IMR-90 (cell line): Measurements from ENCODE around the gene OSM. TPM values are rescaled to one million over a fixed set of nuclear protein-coding genes. Genes with fewer than 3 reads are reported as not detected.

ENCODE experiments used
- ATAC-seq: fragments of 200-7000 bp; cut with Tn5 transposase; 2 replicates; pipeline ENCODE4 v1.9.1; 2020; ENCODE audit warnings: low read depth, mild to moderate bottlenecking, moderate library complexity
- BruUV-seq: library from RNA; stranded (reverse); fragments of 400-500 nt; replicated peaks from 2 replicates; lab custom pipeline; 2021; lab: Mats Ljungman, UMichigan
- CTCF ChIA-PET: fragments of 300-600 bp; formaldehyde crosslinking; extraction: SDS; loops from one replicate; lab custom pipeline; 2021; ENCODE audit warnings: antibody characterized with exemption; lab: Yijun Ruan, JAX
- POLR2A ChIA-PET: fragments of 300-600 bp; sonication (Branson Sonifier 250); formaldehyde crosslinking; loops from one replicate; lab custom pipeline; 2022; ENCODE audit warnings: antibody characterized with exemption; ENCODE audit not compliant: unreplicated experiment; lab: Charles Lee
- DNase-seq: peaks from one replicate; pipeline ENCODE4 v3.0.0; 2013
- H2AFZ ChIP-seq: replicated peaks from 2 replicates; pipeline ENCODE3; 2013; ENCODE audit warnings: low read length, mild to moderate bottlenecking; ENCODE audit not compliant: poor library complexity
- H2AK5ac ChIP-seq: 2 replicates; pipeline ENCODE4 v1.6.1; 2013; ENCODE audit warnings: low read depth, low read length, inconsistent platforms
- H2AK9ac ChIP-seq: replicated peaks from 2 replicates; pipeline ENCODE3; 2013; ENCODE audit warnings: mild to moderate bottlenecking, low read depth, low read length, moderate library complexity; ENCODE audit not compliant: poor library complexity
- H2BK120ac ChIP-seq: 2 replicates; pipeline ENCODE4 v1.6.1; 2013; ENCODE audit warnings: low read depth, low read length, inconsistent platforms
- H2BK15ac ChIP-seq: 3 replicates; pipeline ENCODE4 v1.6.1; 2013; ENCODE audit warnings: low read depth, low read length, inconsistent platforms
- H2BK20ac ChIP-seq: 2 replicates; pipeline ENCODE4 v1.6.1; 2013; ENCODE audit warnings: low read depth, mild to moderate bottlenecking, inconsistent platforms, low read length, moderate library complexity
- H2BK5ac ChIP-seq: 2 replicates; pipeline ENCODE4 v1.6.1; 2013; ENCODE audit warnings: mild to moderate bottlenecking, low read depth, low read length, inconsistent platforms; ENCODE audit not compliant: poor library complexity, severe bottlenecking
- H3K14ac ChIP-seq: replicated peaks from 2 replicates; pipeline ENCODE4 v1.6.1; 2013; ENCODE audit warnings: low read depth, low read length, inconsistent platforms
- H3K18ac ChIP-seq: 2 replicates; pipeline ENCODE4 v1.6.1; 2013; ENCODE audit warnings: low read depth, low read length, control low read depth
- H3K23ac ChIP-seq: 2 replicates; pipeline ENCODE4 v1.6.1; 2013; ENCODE audit warnings: low read depth, low read length, inconsistent platforms
- H3K27ac ChIP-seq: 2 replicates; pipeline ENCODE4 v1.5.1; 2013; ENCODE audit warnings: mild to moderate bottlenecking, control low read depth, low read length; ENCODE audit not compliant: insufficient read depth
- H3K27me3 ChIP-seq: 2 replicates; pipeline ENCODE4 v1.6.1; 2013; ENCODE audit warnings: low read length; ENCODE audit not compliant: control insufficient read depth, insufficient read depth
- H3K36me3 ChIP-seq: 2 replicates; pipeline ENCODE4 v1.6.1; 2013; ENCODE audit warnings: low read length, mixed read lengths; ENCODE audit not compliant: control insufficient read depth, insufficient read depth
- H3K4ac ChIP-seq: 2 replicates; pipeline ENCODE4 v1.6.1; 2013; ENCODE audit warnings: low read depth, low read length, inconsistent platforms
- H3K4me1 ChIP-seq: 2 replicates; pipeline ENCODE4 v1.6.1; 2013; ENCODE audit warnings: low read length, mixed read lengths; ENCODE audit not compliant: control insufficient read depth, insufficient read depth
- H3K4me2 ChIP-seq: 2 replicates; pipeline ENCODE4 v1.6.1; 2013; ENCODE audit warnings: low read depth, mild to moderate bottlenecking, control low read depth, low read length, moderate library complexity
- H3K4me3 ChIP-seq: 2 replicates; pipeline ENCODE4 v1.5.1; 2013; ENCODE audit warnings: low read depth, mild to moderate bottlenecking, control low read depth, low read length, moderate library complexity; ENCODE audit not compliant: insufficient read depth
- H3K56ac ChIP-seq: 2 replicates; pipeline ENCODE4 v1.6.1; 2013; ENCODE audit warnings: low read length, inconsistent platforms; ENCODE audit not compliant: insufficient read depth; ENCODE audit errors: extremely low read depth
- H3K79me1 ChIP-seq, 2 experiments: 2 replicates each; pipeline ENCODE4 v1.6.1; 2013; ENCODE audit warnings: low read length in 2 of 2, inconsistent platforms in 1 of 2, low read depth in 1 of 2
- H3K9ac ChIP-seq: 2 replicates; pipeline ENCODE4 v1.6.1; 2013; ENCODE audit warnings: low read depth, low read length, control low read depth
- H3K9me1 ChIP-seq: 2 replicates; pipeline ENCODE4 v1.6.1; 2013; ENCODE audit warnings: low read length, inconsistent platforms; ENCODE audit not compliant: insufficient read depth
- H3K9me3 ChIP-seq: 2 replicates; pipeline ENCODE4 v1.6.1; 2013; ENCODE audit warnings: low read length; ENCODE audit not compliant: control insufficient read depth, insufficient read depth
- H4K20me1 ChIP-seq: 2 replicates; pipeline ENCODE4 v1.6.1; 2013; ENCODE audit warnings: low read length, inconsistent platforms; ENCODE audit not compliant: insufficient read depth
- H4K5ac ChIP-seq: 2 replicates; pipeline ENCODE4 v1.6.1; 2013; ENCODE audit warnings: mild to moderate bottlenecking, low read depth, low read length, control low read depth
- H4K8ac ChIP-seq, 2 experiments: 2 replicates each; pipeline ENCODE4 v1.6.1; 2013; ENCODE audit warnings: low read depth in 2 of 2, low read length in 2 of 2, control low read depth in 1 of 2, inconsistent platforms in 1 of 2
- H4K91ac ChIP-seq: 2 replicates; pipeline ENCODE4 v1.6.1; 2013; ENCODE audit warnings: low read depth, low read length, inconsistent platforms; ENCODE audit not compliant: insufficient read depth
- BHLHE40 ChIP-seq: fragments of 150-350 bp; IDR thresholded peaks from 2 replicates; pipeline ENCODE4 v1.6.1; 2016; ENCODE audit warnings: mild to moderate bottlenecking, low read depth, low read length
- POLR2A ChIP-seq: IDR thresholded peaks from 2 replicates; pipeline ENCODE4 v1.6.1; 2012; ENCODE audit warnings: mild to moderate bottlenecking, low read depth, low read length
- WGBS, 2 experiments: methylation state at CpG; one replicate each; pipeline versions ENCODE4 v1.1.5 to v1.1.7; 2013; ENCODE audit warnings: missing lambda C conversion rate in 2 of 2; ENCODE audit not compliant: insufficient read length in 1 of 2; ENCODE audit errors: extremely low coverage in 2 of 2; 5-methylcytosine and 5-hydroxymethylcytosine counted together
- dilution Hi-C: fragments of 300-500 bp; cut with HindIII; formaldehyde crosslinking; loops from one replicate; pipeline ENCODE4 v1.14.3; 2018; ENCODE audit warnings: low sequenced_read_pairs; ENCODE audit not compliant: unreplicated experiment
- in situ Hi-C: fragments of 300-500 bp; cut with MboI; formaldehyde crosslinking; loops from 3 replicates; pipeline ENCODE4 v1.14.3; 2019; ENCODE audit warnings: low sequenced_read_pairs, inconsistent platforms, mixed read lengths
- intact Hi-C: fragments of 100-400 bp; cut with micrococcal nuclease; formaldehyde crosslinking; loops from 2 replicates; pipeline ENCODE4 v1.10.0; 2022
- polyA plus RNA-seq, 3 experiments: library from polyadenylated mRNA; depleted of rRNA; stranded (reverse); fragments of >200 nt; gene quantifications; 2 replicates each; pipeline ENCODE4 v1.2.3, GENCODE V29; 2012; ENCODE audit warnings: low replicate concordance in 1 of 3
- total RNA-seq: library from RNA; depleted of rRNA; stranded (reverse); fragments of >200 nt; gene quantifications from 2 replicates; pipeline ENCODE4 v1.2.3, GENCODE V29; 2012

Gene OSM
- total and polyA plus RNA-seq, 2 of the 4 experiments (the other 2 are of a cell fraction) = not detected

DNA sequence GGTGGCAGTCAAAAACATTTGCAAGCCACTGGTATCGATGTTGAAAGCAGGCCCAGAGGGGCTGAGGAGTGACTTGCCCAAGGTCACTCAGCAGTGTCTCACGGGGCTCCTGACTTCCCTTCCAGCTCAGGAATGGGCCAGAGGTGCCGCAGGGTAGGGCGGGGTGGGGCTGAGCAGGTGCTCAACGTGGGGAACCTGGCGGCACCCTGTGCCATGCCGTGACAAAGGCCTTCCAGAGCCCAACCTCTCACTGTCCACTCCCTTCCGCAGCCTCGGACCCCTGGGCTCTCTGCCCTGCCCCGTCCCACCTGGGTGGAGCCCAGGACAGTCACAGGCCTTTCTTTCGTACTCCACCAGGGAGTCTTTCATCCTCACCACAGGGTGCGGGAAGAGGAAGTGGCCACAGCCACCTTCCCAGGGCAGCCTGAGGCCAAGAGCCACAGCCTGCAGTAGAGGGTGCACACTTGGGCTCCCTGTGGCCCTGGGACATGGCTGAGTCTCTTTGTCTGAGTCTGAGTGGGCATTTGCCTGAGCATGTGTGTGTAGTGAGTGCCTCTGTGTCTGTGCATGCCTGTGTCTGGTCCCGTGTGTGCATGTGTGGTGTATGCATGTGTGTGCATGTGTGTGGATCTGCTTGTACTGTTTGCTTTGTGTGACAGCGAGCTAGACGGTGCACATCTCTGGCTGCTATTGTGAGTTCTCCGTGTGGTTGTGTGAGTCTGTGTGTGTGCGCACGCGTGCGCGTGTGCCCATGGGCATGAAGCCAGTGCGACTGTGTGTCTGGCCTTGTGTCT, 14.0 kb downstream of the OSM start:
- intact Hi-C loops = no loop called here
- BruUV-seq = no TSS peak
- peak overlapping the region; percentile 95 for H3K4ac ChIP-seq

More for the DNA sequence above, 14.0 kb downstream of the OSM start:
- Histone ChIP-seq H2BK15ac (peak overlapping the region; percentile 99), H2AFZ (peak overlapping the region; percentile 88), H3K4me3 (no peak overlapping the region), H3K4me1 (peaks cover 48% of the 10 kb centered on the region), H3K18ac (peak overlapping the region; percentile 66), H3K9me1 (peaks cover 16% of the 10 kb centered on the region), H4K20me1 (no peaks in the 10 kb centered on the region), H4K5ac (peak overlapping the region; percentile 87), H2AK5ac (peak overlapping the region; percentile 100), H3K79me1 (peaks cover 0 to 4% of the 10 kb centered on the region in 2 experiments; a peak in 2 of 4 replicates), H3K27ac (peak overlapping the region; percentile 76), H3K9me3 (no peaks in the 10 kb centered on the region), H3K23ac (peak overlapping the region; percentile 90), H2BK5ac (peak overlapping the region; percentile 70), H4K8ac (peak overlapping the region; percentile 98), H3K9ac (peak overlapping the region; percentile 50), H3K4me2 (no peak overlapping the region), H3K36me3 (no peaks in the 10 kb centered on the region), H2AK9ac (peak overlapping the region; percentile 92), H4K91ac (peak overlapping the region; percentile 97), H3K14ac (peak overlapping the region; percentile 97), H3K27me3 (no peaks in the 10 kb centered on the region), H2BK20ac (peak overlapping the region; percentile 89), H2BK120ac (peak overlapping the region; percentile 96), H3K56ac (peak overlapping the region; percentile 66; the same call in 1 of the 2 replicates)
- WGBS, 2 experiments = 70% methylated on average over 10 of the region's 22 CpGs; no CpG with 5 or more reads in 1 of the 2 experiments
- no peak for TF ChIP-seq BHLHE40
- TF ChIP-seq POLR2A = peak; percentile 7; the same call in 1 of the 2 replicates
- POLR2A ChIA-PET = no interaction called here
- CTCF ChIA-PET = no interaction called here
- ATAC-seq = no peak
- in situ Hi-C loops = no loop called here
- dilution Hi-C loops = no loop called here
- no peak for DNase-seq
